C4-2B (cell line): ENCODE data around the gene RFXANK.

Experiments
- ZFX ChIP-seq: fragments of 450-650 bp; IDR thresholded peaks from 2 replicates; pipeline ENCODE4 v1.6.1; 2017
- TF ChIP-seq, protein P1 (sequence below): fragments of 450-650 bp; conservative IDR thresholded peaks from 2 replicates; pipeline ENCODE4 v1.5.1; 2017; ENCODE audit warnings: mild to moderate bottlenecking

- TF ChIP-seq, protein P1, sequence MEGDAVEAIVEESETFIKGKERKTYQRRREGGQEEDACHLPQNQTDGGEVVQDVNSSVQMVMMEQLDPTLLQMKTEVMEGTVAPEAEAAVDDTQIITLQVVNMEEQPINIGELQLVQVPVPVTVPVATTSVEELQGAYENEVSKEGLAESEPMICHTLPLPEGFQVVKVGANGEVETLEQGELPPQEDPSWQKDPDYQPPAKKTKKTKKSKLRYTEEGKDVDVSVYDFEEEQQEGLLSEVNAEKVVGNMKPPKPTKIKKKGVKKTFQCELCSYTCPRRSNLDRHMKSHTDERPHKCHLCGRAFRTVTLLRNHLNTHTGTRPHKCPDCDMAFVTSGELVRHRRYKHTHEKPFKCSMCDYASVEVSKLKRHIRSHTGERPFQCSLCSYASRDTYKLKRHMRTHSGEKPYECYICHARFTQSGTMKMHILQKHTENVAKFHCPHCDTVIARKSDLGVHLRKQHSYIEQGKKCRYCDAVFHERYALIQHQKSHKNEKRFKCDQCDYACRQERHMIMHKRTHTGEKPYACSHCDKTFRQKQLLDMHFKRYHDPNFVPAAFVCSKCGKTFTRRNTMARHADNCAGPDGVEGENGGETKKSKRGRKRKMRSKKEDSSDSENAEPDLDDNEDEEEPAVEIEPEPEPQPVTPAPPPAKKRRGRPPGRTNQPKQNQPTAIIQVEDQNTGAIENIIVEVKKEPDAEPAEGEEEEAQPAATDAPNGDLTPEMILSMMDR = no peak
- no peak for TF ChIP-seq ZFX
Observed at GRCh38 chr19:19146865-19147264, 45.2 kb upstream of the RFXANK start.
